ENCODE results near the gene TMEM242.

TMEM242 gene

DNA sequence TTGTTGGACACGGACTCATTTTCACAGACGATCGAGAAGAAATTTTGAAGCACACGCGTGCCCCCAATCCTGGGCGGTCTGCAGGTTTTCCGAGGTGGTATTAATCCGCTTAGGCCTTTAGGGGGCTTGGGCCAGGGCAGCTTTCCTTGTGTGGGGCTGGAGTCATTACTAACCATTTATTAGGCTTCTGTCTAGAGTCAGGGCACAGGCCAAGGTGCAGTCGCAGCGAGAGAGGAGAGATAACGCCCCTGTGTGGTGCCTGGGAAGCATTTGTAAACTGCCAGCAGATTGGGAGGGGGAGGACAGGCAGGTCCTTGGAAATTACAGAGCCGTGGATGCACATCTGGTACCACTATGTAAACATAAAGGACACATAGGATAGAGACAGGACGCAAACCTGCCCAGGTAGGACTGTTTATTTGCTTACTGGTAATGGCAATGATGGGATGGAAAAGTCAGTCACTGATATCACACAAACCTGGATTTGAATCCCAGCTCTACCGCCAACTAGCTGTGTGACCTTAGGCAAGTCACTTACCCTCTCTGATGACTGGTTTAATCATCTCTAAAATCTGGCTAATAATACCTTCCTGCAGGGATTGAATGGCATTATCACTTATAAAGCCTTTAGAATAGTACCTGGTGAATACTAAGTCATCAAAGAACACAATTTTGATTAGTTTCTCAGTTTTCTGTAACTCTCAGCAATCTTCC is 76.4 kb downstream of the TMEM242 start:
- no peak for DNase-seq

DNA sequence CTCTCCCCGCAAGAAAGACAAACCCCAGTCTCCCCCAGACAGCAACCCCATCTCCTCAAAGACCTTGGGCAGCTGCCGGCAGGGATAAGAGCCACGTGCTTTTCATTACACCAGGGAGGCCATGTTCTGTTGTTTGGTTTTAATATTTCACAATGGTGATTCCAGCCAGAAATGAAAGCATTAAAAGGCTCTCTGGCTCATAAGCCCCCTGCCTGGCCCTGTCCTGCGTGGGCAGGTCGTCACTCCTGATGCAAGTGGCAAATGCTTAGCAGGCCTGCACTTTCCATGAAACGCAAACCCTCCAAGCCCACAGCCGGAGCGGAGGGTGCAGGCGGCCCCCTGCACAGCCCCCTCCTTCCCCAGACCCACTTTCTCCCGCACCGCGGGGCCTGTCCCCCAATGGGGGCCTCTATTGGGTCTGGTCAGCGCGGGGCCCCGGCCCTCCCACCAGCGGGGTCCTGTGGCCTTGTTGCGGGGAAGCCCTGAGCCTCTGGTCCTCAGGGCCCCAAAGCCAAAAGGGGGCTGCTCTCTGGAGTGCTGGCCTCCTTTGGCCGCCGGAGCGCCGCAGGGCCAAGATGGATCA is 77.2 kb downstream of the TMEM242 start:
- peak; percentile 84 for DNase-seq

- DNase-seq, result no peak
Measured at GRCh38 chr6:157245436-157245835, 77.9 kb downstream of the TMEM242 start.

DNA sequence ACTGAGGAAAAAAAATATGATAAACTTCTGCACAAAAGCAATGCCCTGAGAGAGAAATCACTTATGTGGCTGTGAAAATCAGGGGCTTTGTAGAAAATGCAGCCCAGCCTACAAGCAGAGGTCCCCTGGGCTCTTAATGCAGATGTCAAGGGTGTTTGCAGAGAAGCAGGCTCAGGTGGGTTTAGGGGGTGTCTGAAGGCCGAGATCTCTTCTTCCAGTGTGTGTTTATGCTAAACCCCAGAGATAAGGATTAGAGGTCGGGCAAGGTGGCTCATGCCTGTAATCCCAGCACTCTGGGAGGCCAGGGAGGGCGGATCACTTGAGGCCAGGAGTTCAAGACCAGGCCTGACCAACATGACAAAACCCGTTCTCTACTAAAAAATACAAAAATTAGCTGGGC is 78.5 kb downstream of the TMEM242 start:
- no peak for DNase-seq

DNA sequence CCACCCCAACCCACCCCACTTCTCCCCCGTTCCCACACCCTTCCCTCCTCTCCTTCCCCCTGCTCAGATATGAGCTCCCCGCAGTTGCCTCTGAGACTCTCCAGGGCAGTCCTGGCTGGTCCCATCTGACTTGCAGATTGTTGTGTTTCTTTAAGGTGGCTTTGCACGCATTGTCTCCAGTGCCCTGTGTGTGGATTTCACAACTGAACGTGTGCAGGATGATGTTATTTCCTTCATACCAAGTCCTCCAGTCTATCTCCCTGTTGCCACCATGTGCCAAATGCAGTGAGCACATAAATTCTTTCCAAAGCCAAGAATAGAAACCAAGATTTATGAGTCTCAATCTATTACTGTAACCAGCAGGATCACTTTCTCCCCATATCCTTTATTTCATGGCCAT is 79.1 kb downstream of the TMEM242 start:
- DNase-seq, result peak; percentile 91

DNA sequence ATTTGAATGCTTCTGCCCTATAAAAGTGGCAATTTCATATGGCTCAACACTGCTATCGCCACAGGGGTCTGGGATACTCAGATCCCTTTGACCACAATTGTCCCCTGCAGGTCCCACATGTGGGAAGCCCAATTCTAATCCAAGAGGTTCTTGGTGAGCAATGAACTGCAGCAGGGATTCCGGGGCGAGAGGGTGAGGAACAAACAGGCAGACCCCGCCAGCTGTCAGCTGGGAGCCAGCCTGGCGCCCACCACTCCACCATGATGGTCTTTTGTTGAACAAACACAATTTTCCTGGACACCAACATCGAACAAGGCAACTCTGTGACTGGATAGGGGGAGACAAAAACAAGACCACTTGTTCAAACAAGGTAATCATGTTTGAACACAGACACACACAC is 80.5 kb downstream of the TMEM242 start:
- no peak for DNase-seq

DNA sequence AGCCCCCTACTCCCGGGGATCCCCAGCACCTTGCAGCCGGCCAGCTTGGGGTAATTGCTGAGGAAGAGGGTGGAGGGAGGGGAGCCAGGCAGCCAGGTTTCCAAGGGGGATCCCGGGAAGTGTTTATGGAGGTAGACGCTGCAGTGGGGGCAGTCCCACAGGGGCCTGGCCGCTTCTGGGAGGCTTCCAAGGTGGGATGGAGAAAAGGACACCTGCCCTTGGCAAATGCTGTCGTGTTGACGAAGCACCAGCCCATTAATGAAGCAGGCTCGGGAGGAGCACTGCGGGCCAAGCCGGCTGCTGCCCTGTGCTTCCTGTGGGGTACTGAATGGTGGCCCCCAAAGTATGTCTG is 82.4 kb downstream of the TMEM242 start:
- DNase-seq, result no peak

DNA sequence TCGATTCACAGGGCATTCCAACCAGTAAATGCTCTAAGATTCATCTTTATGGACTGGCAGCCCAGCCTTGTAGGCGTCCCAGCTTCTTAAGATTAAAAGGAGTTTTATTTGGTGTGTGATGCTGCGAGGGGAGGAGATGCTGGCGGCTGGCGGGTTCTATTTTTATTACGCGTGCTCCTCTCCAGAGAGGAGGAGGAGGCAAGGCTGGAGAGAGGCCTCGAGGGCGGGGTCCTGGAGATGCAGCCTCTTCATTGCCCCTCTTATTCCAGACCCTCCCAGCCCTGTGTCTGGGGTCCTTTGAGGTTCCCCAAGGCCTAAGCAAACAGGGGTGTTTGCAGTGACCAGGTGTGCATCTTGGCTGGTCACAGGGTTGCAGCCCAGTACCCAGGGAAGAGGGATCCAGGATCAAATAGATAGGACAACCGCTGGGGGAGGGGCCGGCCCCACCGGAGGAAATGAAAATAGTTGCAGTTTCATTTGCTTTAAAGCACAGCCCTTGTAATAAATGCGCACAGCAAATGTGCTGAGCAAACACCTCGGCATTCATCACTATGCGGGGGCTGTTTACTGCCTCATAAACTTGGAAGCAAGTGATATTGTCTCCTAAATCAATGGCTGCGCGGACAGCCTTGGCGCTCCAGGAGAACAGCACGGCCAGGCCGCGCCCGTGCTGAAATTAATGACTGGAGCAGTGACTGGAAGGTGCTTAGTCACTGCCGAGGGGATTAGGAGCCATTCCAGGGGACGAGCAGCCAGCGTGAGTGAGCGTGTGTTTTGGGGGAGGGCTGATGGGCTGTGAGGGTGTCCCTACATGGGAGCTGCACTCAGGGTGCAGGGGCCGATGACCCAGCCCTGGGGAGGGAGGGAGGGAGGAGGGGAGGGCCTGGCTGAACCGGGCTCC is 83.0 kb downstream of the TMEM242 start:
- DNase-seq, result peak; percentile 87

DNA sequence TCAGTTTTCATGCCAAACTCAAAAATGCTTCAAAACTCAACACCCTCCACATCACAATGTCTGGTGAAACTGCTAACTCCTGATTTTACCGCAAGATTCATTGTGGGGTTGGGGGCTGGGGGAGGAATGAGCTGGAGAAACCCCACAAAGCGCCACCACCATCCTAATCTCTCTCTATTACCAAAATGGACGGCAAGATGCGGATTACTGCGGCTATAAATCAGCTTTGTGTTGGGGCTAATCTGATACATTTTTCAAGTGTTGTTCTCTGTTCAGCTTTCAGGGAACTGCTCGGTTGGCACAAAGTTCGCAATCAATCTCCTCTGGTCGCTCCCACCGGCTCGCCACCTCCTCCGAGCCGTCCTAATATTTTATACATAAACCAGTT is 83.7 kb downstream of the TMEM242 start:
- DNase-seq, result no peak

Data from fibroblast of skin of abdomen (primary cell).